Psoas muscle (tissue), 8 donors: ENCODE results near the gene RGS9BP. TPM values are rescaled to one million over a fixed set of nuclear protein-coding genes. Genes with fewer than 3 reads are reported as not detected.
"Not testable (repeated sequence)": the region's sequence is repeated elsewhere in the genome, so short reads cannot be mapped to it uniquely, and the experiment has no call there.

Source experiments
- ATAC-seq, 4 donors: fragments of 200-7000 bp; cut with Tn5 transposase; one replicate each; pipeline ENCODE4 v1.9.1; 2020; ENCODE audit warnings: moderate library complexity in 3 of 4, mild to moderate bottlenecking in 2 of 4
- DNase-seq, 2 donors: peaks; one replicate each; pipeline ENCODE4 v3.0.0-alpha.2; 2020
- H3K27ac ChIP-seq: fragments of 200-600 bp; one replicate; pipeline ENCODE4 v1.8.0; 2022
- H3K27me3 ChIP-seq, 3 donors: fragments of 200-600 bp in 1 of 3; one replicate each; pipeline versions ENCODE4 v1.6.1 to v1.8.0; 2013 to 2022; ENCODE audit warnings: low read length in 2 of 3, mild to moderate bottlenecking in 2 of 3, moderate library complexity in 1 of 3; ENCODE audit not compliant: insufficient read depth in 3 of 3
- H3K36me3 ChIP-seq, 2 donors: fragments of 200-600 bp in 1 of 2; one replicate each; pipeline versions ENCODE4 v1.6.1 to v1.8.0; 2013 to 2022; ENCODE audit warnings: low read depth in 1 of 2, mild to moderate bottlenecking in 1 of 2, moderate library complexity in 1 of 2; ENCODE audit not compliant: insufficient read depth in 1 of 2
- H3K4me1 ChIP-seq: fragments of 200-600 bp; one replicate; pipeline ENCODE4 v1.8.0; 2022
- H3K4me3 ChIP-seq: fragments of 200-600 bp; one replicate; pipeline ENCODE4 v1.8.0; 2022; ENCODE audit warnings: mild to moderate bottlenecking
- H3K9me3 ChIP-seq: fragments of 200-600 bp; one replicate; pipeline ENCODE4 v1.8.0; 2022
- CTCF ChIP-seq: fragments of 200-600 bp; IDR thresholded peaks from one replicate; pipeline ENCODE4 v1.8.0; 2022; ENCODE audit warnings: antibody characterized with exemption
- WGBS, 3 donors: extraction: QIAGEN DNeasy Blood & Tissue Kit; methylation state at CpG; one replicate each; pipeline versions ENCODE4 v1.1.6 to v1.1.7; 2013; 5-methylcytosine and 5-hydroxymethylcytosine counted together
- intact Hi-C, 2 donors: fragments of 100-400 bp; cut with DNase I; formaldehyde crosslinking; loops; one replicate each; pipeline versions ENCODE4 v1.11.0 to v1.14.2; 2022
- polyA plus RNA-seq, 3 donors: library from polyadenylated mRNA; stranded (reverse); fragments of 200-250 nt; gene quantifications; one replicate each; pipeline ENCODE4 v1.2.3, GENCODE V29; 2013
- total RNA-seq, 4 donors: library from RNA; stranded (reverse); fragmentation: NEBNext Ultra II Directional in 2 of 4; extraction: Animal tissue kit (Norgen Biotek cat#: 25700) in 2 of 4; gene quantifications; one replicate each; pipeline versions ENCODE4 v1.2.1 to v1.2.4, GENCODE V29; 2021 to 2023
- donor health status: healthy with polysubstance abuse.
- donor health status: DM: no; HTN: no; CAD: no; lungs with moderate emphysema.
- donor health status: Bipolar disorder and iron deficiency.
- donor health status: healthy.
- donor health status: DM: yes; HTN: yes; CAD: no.
- donor health status: DM: no; HTN: no; CAD: no.
- donor health status: DM: no; HTN: no; CAD: no.
- donor health status: DM: yes; HTN: yes; CAD: no.

RGS9BP gene
- total and polyA plus RNA-seq, 7 donors = 0.10 to 8.2 (median 3.8) TPM

GRCh38 chr19:32695506-32695905, 19.9 kb downstream of the RGS9BP start:
- H3K9me3 ChIP-seq, H3K27me3 ChIP-seq, H3K36me3 ChIP-seq, H3K4me3 ChIP-seq, DNase-seq, intact Hi-C loops, H3K27ac ChIP-seq, ATAC-seq: not testable (repeated sequence)
- 82 to 88% (median 86%) methylated on average over 6 of the region's 6 CpGs for WGBS, 3 donors
- H3K4me1 ChIP-seq = peaks cover 46% of the 10 kb centered on the region

GRCh38 chr19:32696771-32697170, 21.1 kb downstream of the RGS9BP start:
- H3K27me3 ChIP-seq, intact Hi-C loops, DNase-seq, H3K9me3 ChIP-seq, H3K4me3 ChIP-seq: not testable (repeated sequence)
- H3K36me3 ChIP-seq = peaks cover 2 to 11% of the 10 kb centered on the region in 2 donors
- H3K4me1 ChIP-seq = peaks cover 37% of the 10 kb centered on the region
- WGBS, 3 donors = 49 to 55% (median 52%) methylated on average over 3 of the region's 3 CpGs
- H3K27ac ChIP-seq = peak overlapping the region; percentile 38
- peak in 1 of 4 donors; percentile 63 for ATAC-seq

- H3K27me3 ChIP-seq, H3K27ac ChIP-seq, ATAC-seq, DNase-seq, H3K4me3 ChIP-seq, intact Hi-C loops: not testable (repeated sequence)
- peaks cover 13% of the 10 kb centered on the region for H3K4me1 ChIP-seq
- peaks cover 11% of the 10 kb centered on the region for H3K9me3 ChIP-seq
- H3K36me3 ChIP-seq = peaks cover 2 to 17% of the 10 kb centered on the region in 2 donors
- 93 to 98% (median 94%) methylated on average over 7 of the region's 7 CpGs for WGBS, 3 donors
Measured at GRCh38 chr19:32700129-32700528, 24.5 kb downstream of the RGS9BP start.

GRCh38 chr19:32702010-32702409, 26.4 kb downstream of the RGS9BP start:
- Histone ChIP-seq H3K27ac (no peak overlapping the region), H3K27me3 (no peaks in the 10 kb centered on the region), H3K9me3 (peaks cover 11% of the 10 kb centered on the region), H3K4me3 (no peak overlapping the region), H3K4me1 (no peaks in the 10 kb centered on the region), H3K36me3 (peaks cover 0 to 17% of the 10 kb centered on the region in 2 donors)
- ATAC-seq (no peak), DNase-seq (no peak)
- intact Hi-C loops = no loop called here
- no peak for TF ChIP-seq CTCF
- 82 to 90% (median 85%) methylated on average over 5 of the region's 5 CpGs for WGBS, 3 donors

- H3K27ac ChIP-seq, H3K4me1 ChIP-seq, intact Hi-C loops, ATAC-seq, DNase-seq, H3K4me3 ChIP-seq, H3K27me3 ChIP-seq: not testable (repeated sequence)
- WGBS, 3 donors = 100% methylated on average over 2 of the region's 2 CpGs
- Histone ChIP-seq H3K9me3 (peaks cover 11% of the 10 kb centered on the region), H3K36me3 (peaks cover 0 to 17% of the 10 kb centered on the region in 2 donors)
Measured at GRCh38 chr19:32704006-32704405, 28.4 kb downstream of the RGS9BP start.

GRCh38 chr19:32708457-32708856, 32.8 kb downstream of the RGS9BP start:
- H3K4me1 ChIP-seq = no peaks in the 10 kb centered on the region
- peaks cover 11% of the 10 kb centered on the region for H3K9me3 ChIP-seq
- WGBS, 3 donors = 88 to 97% (median 90%) methylated on average over 3 of the region's 3 CpGs
- peaks cover 2 to 53% of the 10 kb centered on the region in 2 donors for H3K36me3 ChIP-seq
- DNase-seq (no peak), ATAC-seq (peak in 2 of 4 donors; percentile 27 to 46)
- no peak for TF ChIP-seq CTCF
- no peak overlapping the region for H3K27ac ChIP-seq
- intact Hi-C loops = no loop called here
- no peak overlapping the region for H3K4me3 ChIP-seq
- H3K27me3 ChIP-seq = no peaks in the 10 kb centered on the region

- DNase-seq = no peak
- Histone ChIP-seq H3K4me3 (no peak overlapping the region), H3K4me1 (no peaks in the 10 kb centered on the region), H3K36me3 (peaks cover 2 to 59% of the 10 kb centered on the region in 2 donors), H3K9me3 (peaks cover 6% of the 10 kb centered on the region), H3K27ac (no peak overlapping the region), H3K27me3 (no peaks in the 10 kb centered on the region)
- WGBS, 3 donors = 92 to 96% (median 95%) methylated on average over 5 of the region's 5 CpGs
- no peak for ATAC-seq
- intact Hi-C loops = no loop called here
- TF ChIP-seq CTCF = no peak
Measured at GRCh38 chr19:32709032-32709431, 33.4 kb downstream of the RGS9BP start.
